Effector memory CD8-positive, alpha-beta T cell (primary cell): ENCODE measurements around the gene FAM120AOS.

Source experiments
- ATAC-seq: fragments of 150-1000 bp; cut with Tn5 transposase; replicated peaks from 2 replicates; pipeline ENCODE4 v1.10.0; 2021; ENCODE audit warnings: mild to moderate bottlenecking, moderate library complexity
- DNase-seq, 3 experiments: peaks; one replicate each; pipeline ENCODE4 v3.0.0; 2021
- H3K27ac Mint-ChIP-seq, 2 donors: one replicate each; pipeline ENCODE4 v1.8.0; 2022; ENCODE audit warnings: mild to moderate bottlenecking in 2 of 2, mixed read lengths in 2 of 2, moderate library complexity in 2 of 2
- H3K27me3 Mint-ChIP-seq, 2 donors: one replicate each; pipeline ENCODE4 v1.8.0; 2022; ENCODE audit warnings: mixed read lengths in 2 of 2
- H3K36me3 Mint-ChIP-seq: one replicate; pipeline ENCODE4 v1.8.0; 2022; ENCODE audit warnings: mild to moderate bottlenecking, moderate library complexity, mixed read lengths; ENCODE audit not compliant: insufficient read depth
- H3K4me1 Mint-ChIP-seq, 2 donors: one replicate each; pipeline ENCODE4 v1.8.0; 2022; ENCODE audit warnings: low read depth in 2 of 2, mixed read lengths in 2 of 2
- H3K4me3 Mint-ChIP-seq, 2 donors: one replicate each; pipeline ENCODE4 v1.8.0; 2022; ENCODE audit warnings: mild to moderate bottlenecking in 2 of 2, mixed read lengths in 2 of 2, moderate library complexity in 2 of 2
- H3K9me3 Mint-ChIP-seq, 2 donors: one replicate each; pipeline ENCODE4 v1.8.0; 2022; ENCODE audit warnings: mixed read lengths in 2 of 2

The FAM120AOS gene

GRCh38 chr9:93477397-93477796 lies 24.0 kb upstream of the FAM120AOS start:
- Mint-ChIP-seq H3K36me3 (peaks cover 28% of the 10 kb centered on the region), H3K9me3 (no peaks in the 10 kb centered on the region), H3K4me1 (peaks cover 20 to 43% of the 10 kb centered on the region in 2 donors), H3K4me3 (no peak overlapping the region), H3K27me3 (no peaks in the 10 kb centered on the region), H3K27ac (peak overlapping the region; percentile 11 to 39)
- DNase-seq (no peak), ATAC-seq (no peak)

- DNase-seq (no peak), ATAC-seq (no peak)
- Mint-ChIP-seq H3K4me3 (no peak overlapping the region), H3K4me1 (peaks cover 22 to 41% of the 10 kb centered on the region in 2 donors), H3K9me3 (no peaks in the 10 kb centered on the region), H3K27me3 (no peaks in the 10 kb centered on the region), H3K36me3 (peaks cover 29% of the 10 kb centered on the region), H3K27ac (peak overlapping the region in 1 of 2 donors; percentile 11)
Measured at GRCh38 chr9:93476924-93477323, 23.5 kb upstream of the FAM120AOS start.

DNA sequence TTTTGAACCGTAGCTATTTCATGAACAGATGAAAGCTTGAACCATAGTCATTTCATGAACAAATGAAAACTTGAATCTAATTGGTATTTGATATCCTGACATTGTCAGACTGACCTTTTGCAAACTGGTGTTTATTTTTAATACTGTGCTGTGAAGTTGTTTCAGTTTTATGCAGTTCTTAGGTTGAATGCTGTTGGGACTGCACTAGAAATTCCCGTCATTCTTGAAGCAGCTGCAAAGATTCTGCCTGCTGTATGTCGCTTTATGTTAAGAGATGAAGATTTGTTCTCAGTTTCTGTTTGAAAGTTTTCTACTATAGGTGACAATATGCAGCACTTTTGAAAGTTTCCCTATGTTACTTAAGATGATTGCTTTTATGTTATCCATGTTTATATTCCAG lies 22.5 kb upstream of the FAM120AOS start:
- H3K36me3 Mint-ChIP-seq = peaks cover 28% of the 10 kb centered on the region
- ATAC-seq (no peak), DNase-seq (no peak)
- H3K9me3 Mint-ChIP-seq = no peaks in the 10 kb centered on the region
- no peaks in the 10 kb centered on the region for H3K27me3 Mint-ChIP-seq
- H3K27ac Mint-ChIP-seq = no peak overlapping the region
- H3K4me1 Mint-ChIP-seq = peaks cover 20 to 36% of the 10 kb centered on the region in 2 donors
- no peak overlapping the region for H3K4me3 Mint-ChIP-seq

- H3K36me3 Mint-ChIP-seq = peaks cover 26% of the 10 kb centered on the region
- no peak overlapping the region for H3K27ac Mint-ChIP-seq
- no peaks in the 10 kb centered on the region for H3K9me3 Mint-ChIP-seq
- H3K27me3 Mint-ChIP-seq = no peaks in the 10 kb centered on the region
- no peak overlapping the region for H3K4me3 Mint-ChIP-seq
- ATAC-seq = no peak
- H3K4me1 Mint-ChIP-seq = peaks cover 23 to 37% of the 10 kb centered on the region in 2 donors
- no peak for DNase-seq
Measured at GRCh38 chr9:93475108-93475507, 21.7 kb upstream of the FAM120AOS start.

GRCh38 chr9:93473411-93473810 lies 20.0 kb upstream of the FAM120AOS start:
- Mint-ChIP-seq H3K9me3 (no peaks in the 10 kb centered on the region), H3K27me3 (no peaks in the 10 kb centered on the region), H3K4me3 (no peak overlapping the region), H3K4me1 (peaks cover 27 to 47% of the 10 kb centered on the region in 2 donors), H3K36me3 (peaks cover 19% of the 10 kb centered on the region), H3K27ac (no peak overlapping the region)
- no peak for ATAC-seq
- no peak for DNase-seq

DNA sequence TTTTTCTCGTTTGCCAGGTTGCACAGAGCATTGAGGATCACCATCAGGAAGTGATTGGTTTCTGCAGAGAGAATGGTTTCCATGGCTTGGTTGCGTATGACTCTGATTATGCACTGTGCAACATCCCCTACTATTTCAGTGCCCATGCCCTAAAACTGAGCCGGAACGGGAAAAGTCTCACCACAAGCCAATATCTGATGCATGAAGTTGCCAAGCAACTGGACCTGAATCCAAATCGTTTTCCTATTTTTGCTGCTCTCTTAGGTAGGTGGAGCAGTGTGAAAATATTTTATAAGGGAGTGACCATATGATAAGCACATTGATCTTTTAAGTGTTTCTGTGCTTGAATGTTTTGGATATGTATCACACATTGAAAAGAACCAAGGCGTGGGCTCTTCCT lies 17.7 kb upstream of the FAM120AOS start:
- H3K9me3 Mint-ChIP-seq = no peaks in the 10 kb centered on the region
- H3K4me1 Mint-ChIP-seq = peaks cover 42 to 58% of the 10 kb centered on the region in 2 donors
- H3K36me3 Mint-ChIP-seq = peaks cover 19% of the 10 kb centered on the region
- H3K27me3 Mint-ChIP-seq = no peaks in the 10 kb centered on the region
- ATAC-seq (no peak), DNase-seq (no peak)
- H3K27ac Mint-ChIP-seq = no peak overlapping the region
- H3K4me3 Mint-ChIP-seq = no peak overlapping the region

- DNase-seq = no peak
- Mint-ChIP-seq H3K4me3 (no peak overlapping the region), H3K9me3 (no peaks in the 10 kb centered on the region), H3K4me1 (peaks cover 44 to 57% of the 10 kb centered on the region in 2 donors), H3K36me3 (peaks cover 19% of the 10 kb centered on the region), H3K27me3 (no peaks in the 10 kb centered on the region), H3K27ac (peak overlapping the region; percentile 52 to 75)
- ATAC-seq = no peak
Measured at GRCh38 chr9:93470391-93470790, 17.0 kb upstream of the FAM120AOS start.

DNA sequence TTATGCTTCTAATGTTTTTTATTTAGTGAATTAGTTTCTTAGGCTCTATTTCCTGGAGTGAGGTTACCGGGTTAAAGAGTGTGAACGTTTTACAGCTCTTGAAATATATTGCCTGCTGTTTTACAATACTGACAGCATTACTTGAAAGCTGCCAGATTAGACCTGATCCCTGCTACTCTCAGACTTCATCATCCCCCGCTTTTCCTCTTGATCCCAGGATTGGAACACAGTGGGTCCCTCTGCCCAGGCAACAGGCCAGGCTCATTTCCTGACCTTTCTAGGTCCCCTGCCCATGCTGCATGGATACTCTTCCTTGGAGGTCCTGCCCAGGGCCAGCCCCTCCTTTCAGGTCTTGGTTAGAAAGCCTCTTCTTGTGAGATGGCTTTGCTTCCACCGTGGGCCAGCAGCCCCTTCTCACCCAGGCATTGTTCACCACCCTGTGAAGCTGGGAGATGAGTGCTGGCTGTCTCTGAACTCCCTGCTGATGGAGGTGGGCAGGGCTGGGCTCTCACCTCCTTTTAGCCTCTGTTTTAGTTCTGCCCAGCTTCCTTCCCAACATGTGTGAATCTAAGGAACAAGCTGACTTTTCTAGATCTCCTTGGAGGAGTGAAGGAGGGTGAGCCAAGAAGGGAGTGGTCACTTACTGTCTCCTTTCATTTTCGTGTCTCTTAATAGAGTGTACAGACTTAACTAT lies 15.5 kb upstream of the FAM120AOS start:
- H3K4me3 Mint-ChIP-seq = peak overlapping the region; percentile 68 to 77
- ATAC-seq (peak; percentile 56), DNase-seq (no peak)
- H3K4me1 Mint-ChIP-seq = peaks cover 52 to 70% of the 10 kb centered on the region in 2 donors
- H3K27ac Mint-ChIP-seq = peak overlapping the region; percentile 89 to 95
- H3K27me3 Mint-ChIP-seq = no peaks in the 10 kb centered on the region
- peaks cover 19% of the 10 kb centered on the region for H3K36me3 Mint-ChIP-seq
- no peaks in the 10 kb centered on the region for H3K9me3 Mint-ChIP-seq

- no peak for DNase-seq
- H3K4me1 Mint-ChIP-seq = peaks cover 61 to 80% of the 10 kb centered on the region in 2 donors
- H3K36me3 Mint-ChIP-seq = peaks cover 13% of the 10 kb centered on the region
- ATAC-seq = no peak
- H3K9me3 Mint-ChIP-seq = no peaks in the 10 kb centered on the region
- H3K27ac Mint-ChIP-seq = peak overlapping the region; percentile 32 to 95
- H3K4me3 Mint-ChIP-seq = peak overlapping the region; percentile 54 to 68
- no peaks in the 10 kb centered on the region for H3K27me3 Mint-ChIP-seq
Measured at GRCh38 chr9:93467462-93467861, 14.1 kb upstream of the FAM120AOS start.

DNA sequence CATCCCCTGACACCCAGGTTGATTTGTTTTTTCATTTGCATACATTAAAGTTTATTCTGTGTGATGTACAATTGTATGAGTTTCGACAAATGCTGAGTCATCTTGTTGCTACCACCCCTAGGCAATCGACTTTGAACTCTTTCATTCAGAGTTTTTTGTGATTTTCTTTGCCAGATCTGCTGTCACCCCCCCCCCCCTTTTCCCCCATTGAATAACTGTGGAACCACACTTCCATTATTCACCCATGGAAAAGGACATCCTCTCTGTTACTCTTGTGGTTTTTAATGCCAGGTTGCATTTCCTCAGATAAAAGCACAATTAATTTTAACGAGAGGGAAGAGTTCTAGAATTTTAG lies 13.7 kb upstream of the FAM120AOS start:
- no peak for ATAC-seq
- Mint-ChIP-seq H3K36me3 (peaks cover 13% of the 10 kb centered on the region), H3K27ac (peak overlapping the region in 1 of 2 donors; percentile 95), H3K4me3 (peak overlapping the region; percentile 54 to 68), H3K4me1 (peaks cover 59 to 82% of the 10 kb centered on the region in 2 donors), H3K9me3 (no peaks in the 10 kb centered on the region), H3K27me3 (no peaks in the 10 kb centered on the region)
- no peak for DNase-seq

GRCh38 chr9:93466416-93467061 lies 13.2 kb upstream of the FAM120AOS start:
- peaks cover 59 to 82% of the 10 kb centered on the region in 2 donors for H3K4me1 Mint-ChIP-seq
- no peak for DNase-seq
- peak overlapping the region; percentile 54 to 68 for H3K4me3 Mint-ChIP-seq
- ATAC-seq = no peak
- no peaks in the 10 kb centered on the region for H3K9me3 Mint-ChIP-seq
- peaks cover 8% of the 10 kb centered on the region for H3K36me3 Mint-ChIP-seq
- no peaks in the 10 kb centered on the region for H3K27me3 Mint-ChIP-seq
- peak overlapping the region in 1 of 2 donors; percentile 95 for H3K27ac Mint-ChIP-seq

GRCh38 chr9:93465855-93466254 lies 12.5 kb upstream of the FAM120AOS start:
- ATAC-seq = no peak
- Mint-ChIP-seq H3K4me1 (peaks cover 60 to 81% of the 10 kb centered on the region in 2 donors), H3K27me3 (no peaks in the 10 kb centered on the region), H3K9me3 (no peaks in the 10 kb centered on the region), H3K27ac (peak overlapping the region; percentile 23 to 95), H3K4me3 (peak overlapping the region; percentile 2 to 54), H3K36me3 (peaks cover 7% of the 10 kb centered on the region)
- no peak for DNase-seq

DNA sequence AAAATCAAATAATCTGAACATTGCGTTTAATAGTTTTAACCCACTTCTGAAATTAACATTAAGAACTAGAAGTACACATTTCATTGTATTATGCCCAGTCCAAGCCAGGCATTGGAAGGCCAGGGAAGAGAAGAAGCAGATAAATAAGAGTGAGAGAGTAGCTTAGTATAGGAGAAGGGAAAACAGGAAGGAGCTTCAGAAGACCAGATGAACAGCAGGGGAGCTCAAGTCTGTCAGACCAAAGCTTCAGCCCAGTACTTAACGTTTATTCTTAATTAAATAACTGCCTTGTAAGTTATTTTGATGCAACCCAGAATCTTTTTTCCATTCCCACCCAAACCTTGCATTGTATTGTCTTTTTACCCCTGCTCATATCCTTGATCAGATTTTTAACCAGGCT lies 11.5 kb upstream of the FAM120AOS start:
- Mint-ChIP-seq H3K4me1 (peaks cover 58 to 78% of the 10 kb centered on the region in 2 donors), H3K36me3 (peaks cover under 1% of the 10 kb centered on the region), H3K27ac (peak overlapping the region; percentile 86 to 95), H3K4me3 (peak overlapping the region; percentile 52 to 68), H3K27me3 (no peaks in the 10 kb centered on the region), H3K9me3 (no peaks in the 10 kb centered on the region)
- DNase-seq (no peak), ATAC-seq (no peak)

DNA sequence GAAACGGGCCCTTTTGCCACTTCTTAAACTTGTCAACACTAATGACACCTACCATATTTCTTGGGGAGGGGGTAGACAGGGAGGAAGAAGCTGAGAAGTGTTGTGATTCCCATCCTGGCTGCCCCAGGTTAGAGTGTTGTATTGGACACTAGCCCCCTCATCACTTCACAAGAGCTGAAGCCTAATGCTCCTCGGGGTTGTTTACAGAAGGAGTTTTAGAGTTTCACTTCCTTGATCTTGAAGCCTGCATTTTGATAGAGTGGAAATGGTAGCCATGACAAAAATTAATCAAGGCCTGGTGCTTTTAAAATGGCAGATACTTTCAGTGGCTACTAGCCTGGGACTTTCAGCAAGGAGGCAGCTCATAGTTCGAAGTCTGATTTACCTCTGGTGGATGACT lies 11.0 kb upstream of the FAM120AOS start:
- peak; percentile 36 for ATAC-seq

More for the DNA sequence above, 11.0 kb upstream of the FAM120AOS start:
- Mint-ChIP-seq H3K36me3 (peaks cover 3% of the 10 kb centered on the region), H3K9me3 (no peaks in the 10 kb centered on the region), H3K4me1 (peaks cover 60 to 80% of the 10 kb centered on the region in 2 donors), H3K27me3 (no peaks in the 10 kb centered on the region), H3K4me3 (peak overlapping the region; percentile 52 to 68), H3K27ac (peak overlapping the region; percentile 86 to 95)
- no peak for DNase-seq
